Stimulated activated naive B cell treated with anti-CD40 and anti-IgM and Interleukin-4, amounts not matched to agents 10 μg/mL and 1 μg/mL and 100 μg/mL, for 72 hours (primary cell): ENCODE measurements around the gene CEP135.
"Not testable (repeated sequence)": the region's sequence is repeated elsewhere in the genome, so short reads cannot be mapped to it uniquely, and the experiment has no call there.

Experiments
- ATAC-seq, 2 donors: fragments of 150-1000 bp; cut with Tn5 transposase; replicated peaks; 2 replicates each; pipeline ENCODE4 v1.10.0; 2021; ENCODE audit warnings: moderate library complexity in 1 of 2
- DNase-seq: peaks from one replicate; pipeline ENCODE4 v3.0.0; 2021
- H3K27ac Mint-ChIP-seq: one replicate; pipeline ENCODE4 v1.8.0; 2022; ENCODE audit warnings: mild to moderate bottlenecking, mixed read lengths
- H3K27me3 Mint-ChIP-seq, 2 donors: one replicate each; pipeline ENCODE4 v1.8.0; 2022; ENCODE audit warnings: mixed read lengths in 2 of 2
- H3K36me3 Mint-ChIP-seq, 2 donors: one replicate each; pipeline ENCODE4 v1.8.0; 2022; ENCODE audit warnings: mixed read lengths in 2 of 2, mild to moderate bottlenecking in 1 of 2
- H3K4me1 Mint-ChIP-seq, 2 donors: one replicate each; pipeline ENCODE4 v1.8.0; 2022; ENCODE audit warnings: mixed read lengths in 2 of 2, mild to moderate bottlenecking in 1 of 2
- H3K4me3 Mint-ChIP-seq, 2 donors: one replicate each; pipeline ENCODE4 v1.8.0; 2022; ENCODE audit warnings: mild to moderate bottlenecking in 2 of 2, mixed read lengths in 2 of 2, moderate library complexity in 1 of 2
- H3K9me3 Mint-ChIP-seq, 2 donors: one replicate each; pipeline ENCODE4 v1.8.0; 2022; ENCODE audit warnings: mixed read lengths in 2 of 2, mild to moderate bottlenecking in 1 of 2

CEP135 gene

DNA sequence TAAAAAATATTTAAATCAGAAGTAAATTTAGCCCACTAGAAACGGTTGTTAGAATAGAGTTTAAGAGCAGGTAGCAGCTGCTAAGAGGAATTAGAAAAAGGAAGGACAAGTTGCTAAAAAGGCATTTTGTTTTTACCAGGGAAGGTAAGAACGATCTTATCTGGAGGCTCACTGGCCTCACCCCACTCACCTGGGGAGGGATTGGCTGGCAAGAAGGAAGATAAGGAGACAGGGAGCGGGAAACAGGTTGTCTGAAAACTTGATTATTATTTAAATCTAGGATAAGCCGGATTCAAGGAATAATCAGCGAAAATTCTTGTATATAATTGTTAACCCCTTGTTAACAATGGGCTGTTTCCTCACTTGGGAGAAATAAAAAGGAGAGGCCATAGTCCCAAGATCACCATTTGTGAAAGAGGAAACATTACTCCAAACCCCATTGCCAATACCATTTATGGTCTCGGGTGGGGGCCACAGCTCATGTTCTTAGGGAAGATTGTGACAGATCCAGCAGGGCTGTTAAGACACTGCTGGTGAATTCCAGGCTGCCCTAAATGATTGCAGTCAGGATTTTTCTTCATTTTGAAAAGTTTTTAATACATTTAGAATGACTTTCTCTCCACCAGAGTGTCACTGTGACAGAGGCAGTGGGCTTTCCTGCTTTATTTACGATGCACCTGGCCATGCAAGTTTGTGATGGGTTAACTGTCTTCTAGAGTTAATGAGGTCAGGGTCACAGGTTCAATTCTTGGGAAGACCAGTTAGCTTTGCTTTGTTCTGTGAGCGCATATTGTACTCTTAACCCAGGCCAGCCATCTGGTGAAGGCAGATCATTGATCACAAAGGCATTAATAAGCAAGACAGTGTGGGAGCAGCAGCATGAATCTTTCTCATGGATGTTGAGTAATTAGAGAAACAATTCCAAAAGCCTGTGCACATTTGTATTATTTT, 106.6 kb downstream of the CEP135 start:
- Mint-ChIP-seq H3K9me3 (no peaks in the 10 kb centered on the region), H3K36me3 (no peaks in the 10 kb centered on the region), H3K4me1 (peaks cover 0 to under 1% of the 10 kb centered on the region in 2 donors), H3K27me3 (peaks cover 1 to 14% of the 10 kb centered on the region in 2 donors), H3K4me3 (no peak overlapping the region), H3K27ac (no peak overlapping the region)
- no peak for ATAC-seq
- DNase-seq = no peak

GRCh38 chr4:56055991-56056390, 107.2 kb downstream of the CEP135 start:
- no peaks in the 10 kb centered on the region for H3K4me1 Mint-ChIP-seq
- peaks cover 0 to 10% of the 10 kb centered on the region in 2 donors for H3K27me3 Mint-ChIP-seq
- no peak for DNase-seq
- no peak overlapping the region for H3K4me3 Mint-ChIP-seq
- H3K27ac Mint-ChIP-seq = no peak overlapping the region
- no peaks in the 10 kb centered on the region for H3K36me3 Mint-ChIP-seq
- H3K9me3 Mint-ChIP-seq = no peaks in the 10 kb centered on the region
- ATAC-seq = no peak

GRCh38 chr4:56058555-56058954, 109.8 kb downstream of the CEP135 start:
- ATAC-seq = no peak
- no peaks in the 10 kb centered on the region for H3K36me3 Mint-ChIP-seq
- H3K4me3 Mint-ChIP-seq = no peak overlapping the region
- no peaks in the 10 kb centered on the region for H3K4me1 Mint-ChIP-seq
- H3K27me3 Mint-ChIP-seq = peaks cover 0 to 8% of the 10 kb centered on the region in 2 donors
- no peak for DNase-seq
- H3K27ac Mint-ChIP-seq = no peak overlapping the region
- no peaks in the 10 kb centered on the region for H3K9me3 Mint-ChIP-seq

GRCh38 chr4:56060036-56060435, 111.3 kb downstream of the CEP135 start:
- ATAC-seq (no peak), DNase-seq (no peak)
- Mint-ChIP-seq H3K4me3 (no peak overlapping the region), H3K4me1 (no peaks in the 10 kb centered on the region), H3K27me3 (peaks cover 0 to 4% of the 10 kb centered on the region in 2 donors), H3K36me3 (no peaks in the 10 kb centered on the region), H3K9me3 (no peaks in the 10 kb centered on the region), H3K27ac (no peak overlapping the region)

DNA sequence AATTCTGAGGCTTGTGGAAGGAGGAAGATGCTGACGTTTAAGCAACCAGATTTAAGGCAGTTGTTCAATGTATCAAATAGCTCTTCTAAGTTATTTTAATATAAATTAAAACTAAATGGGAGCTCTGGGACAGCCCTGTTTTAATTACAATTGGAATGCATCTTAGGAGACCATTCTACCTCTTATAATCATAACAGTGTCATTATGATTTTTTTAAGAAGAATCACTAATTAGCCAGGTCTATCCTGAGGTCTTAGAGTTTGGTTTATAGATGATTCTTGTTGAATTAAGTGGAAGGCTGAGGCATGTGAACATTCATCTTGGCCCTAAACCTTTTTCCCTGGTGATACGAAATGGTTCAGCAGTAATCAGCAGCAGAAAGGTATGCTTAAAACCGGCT, 113.4 kb downstream of the CEP135 start:
- ATAC-seq = no peak
- peaks cover 0 to 3% of the 10 kb centered on the region in 2 donors for H3K27me3 Mint-ChIP-seq

DNA sequence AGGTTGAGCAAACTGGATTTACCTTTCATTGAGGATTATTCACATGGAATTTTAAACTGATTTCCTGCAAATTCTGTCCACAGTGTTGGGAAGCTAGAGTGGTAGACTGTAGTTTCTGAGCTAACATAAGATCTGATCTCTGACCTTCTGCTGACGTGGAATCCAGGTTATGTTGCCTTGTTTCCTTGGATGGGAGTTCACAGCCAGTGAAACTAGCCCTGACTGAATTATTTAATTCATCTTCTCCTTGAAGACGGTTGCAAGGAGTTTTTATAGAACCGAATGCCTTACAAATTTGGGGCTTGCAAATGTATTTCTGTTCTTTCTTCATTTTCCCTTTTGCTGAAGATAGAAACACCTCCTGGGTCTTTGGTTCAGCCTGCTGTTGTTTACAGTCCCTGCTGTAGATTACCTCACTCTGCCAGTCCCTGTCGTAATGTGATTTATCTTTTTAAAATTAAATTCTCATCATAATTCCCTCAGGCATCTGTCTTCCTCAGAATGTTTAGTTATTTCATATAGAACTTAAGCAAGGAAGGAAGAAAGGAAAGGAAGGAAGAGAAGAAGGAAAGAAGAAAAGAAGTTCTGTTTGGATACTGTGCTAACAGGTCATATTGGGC, 113.9 kb downstream of the CEP135 start:
- Mint-ChIP-seq H3K4me1 (no peaks in the 10 kb centered on the region), H3K27ac (no peak overlapping the region), H3K36me3 (no peaks in the 10 kb centered on the region), H3K9me3 (no peaks in the 10 kb centered on the region), H3K27me3 (peaks cover 0 to 3% of the 10 kb centered on the region in 2 donors), H3K4me3 (no peak overlapping the region)
- no peak for DNase-seq
- ATAC-seq = no peak

More for the DNA sequence above, 113.4 kb downstream of the CEP135 start:
- no peak overlapping the region for H3K4me3 Mint-ChIP-seq
- H3K4me1 Mint-ChIP-seq = no peaks in the 10 kb centered on the region
- H3K27ac Mint-ChIP-seq = no peak overlapping the region
- H3K36me3 Mint-ChIP-seq = no peaks in the 10 kb centered on the region
- H3K9me3 Mint-ChIP-seq = no peaks in the 10 kb centered on the region
- no peak for DNase-seq

- ATAC-seq = no peak
- Mint-ChIP-seq H3K27me3 (peaks cover 0 to 6% of the 10 kb centered on the region in 2 donors), H3K36me3 (no peaks in the 10 kb centered on the region), H3K4me3 (no peak overlapping the region), H3K4me1 (no peaks in the 10 kb centered on the region), H3K9me3 (no peaks in the 10 kb centered on the region), H3K27ac (no peak overlapping the region)
- DNase-seq = no peak
Observed at GRCh38 chr4:56066493-56066892, 117.7 kb downstream of the CEP135 start.

GRCh38 chr4:56067826-56068225, 119.1 kb downstream of the CEP135 start:
- no peak overlapping the region for H3K27ac Mint-ChIP-seq
- no peaks in the 10 kb centered on the region for H3K36me3 Mint-ChIP-seq
- no peaks in the 10 kb centered on the region for H3K9me3 Mint-ChIP-seq
- no peaks in the 10 kb centered on the region for H3K4me1 Mint-ChIP-seq
- ATAC-seq = no peak
- H3K27me3 Mint-ChIP-seq = peaks cover 0 to 6% of the 10 kb centered on the region in 2 donors
- no peak overlapping the region for H3K4me3 Mint-ChIP-seq
- no peak for DNase-seq

DNA sequence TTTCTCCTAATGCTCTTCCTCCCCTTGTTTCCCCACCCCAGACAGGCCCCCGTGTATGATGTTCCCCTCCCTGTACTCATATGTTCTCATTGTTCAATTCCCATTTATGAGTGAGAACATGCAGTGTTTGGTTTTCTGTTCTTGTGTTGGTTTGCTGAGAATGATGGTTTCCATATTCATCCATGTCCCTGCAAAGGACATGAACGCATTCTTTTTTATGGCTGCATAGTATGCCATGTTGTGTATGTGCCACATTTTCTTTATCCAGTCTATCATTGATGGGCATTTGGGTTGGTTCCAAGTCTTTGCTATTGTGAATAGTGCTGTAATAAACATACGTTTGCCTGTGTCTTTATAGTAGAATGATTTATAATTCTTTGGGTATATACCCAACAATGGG, 124.0 kb downstream of the CEP135 start:
- H3K27ac Mint-ChIP-seq, DNase-seq, H3K27me3 Mint-ChIP-seq, H3K36me3 Mint-ChIP-seq, H3K4me1 Mint-ChIP-seq, H3K4me3 Mint-ChIP-seq, ATAC-seq: not testable (repeated sequence)
- H3K9me3 Mint-ChIP-seq = peaks cover 9 to 12% of the 10 kb centered on the region in 2 donors

GRCh38 chr4:56077676-56078075, 128.9 kb downstream of the CEP135 start:
- Mint-ChIP-seq H3K27ac (no peak overlapping the region), H3K4me1 (no peaks in the 10 kb centered on the region), H3K36me3 (no peaks in the 10 kb centered on the region), H3K9me3 (peaks cover 12 to 13% of the 10 kb centered on the region in 2 donors), H3K27me3 (no peaks in the 10 kb centered on the region), H3K4me3 (no peak overlapping the region)
- no peak for ATAC-seq
- DNase-seq = no peak

DNA sequence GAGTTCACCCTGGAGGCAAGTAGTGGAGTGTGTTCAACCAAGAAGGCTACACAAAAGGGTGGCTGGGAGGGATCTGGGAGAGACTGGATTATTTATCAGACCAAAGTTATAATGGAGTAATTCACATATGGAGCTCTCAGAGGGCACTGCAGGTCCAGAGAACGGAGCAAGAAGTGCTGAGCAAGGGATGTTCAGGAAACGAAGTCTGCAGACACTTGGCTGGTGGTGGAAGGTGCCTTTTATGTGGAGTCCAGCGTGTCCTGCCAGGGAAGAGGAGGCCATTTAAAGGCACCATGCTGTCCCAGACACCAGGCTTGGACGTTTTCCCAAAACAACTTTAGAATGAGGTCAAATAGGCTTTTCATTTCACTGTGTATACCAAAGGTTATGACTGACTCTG, 130.1 kb downstream of the CEP135 start:
- Mint-ChIP-seq H3K27ac (no peak overlapping the region), H3K27me3 (no peaks in the 10 kb centered on the region), H3K4me1 (no peaks in the 10 kb centered on the region), H3K9me3 (peaks cover 10% of the 10 kb centered on the region in 2 donors), H3K36me3 (no peaks in the 10 kb centered on the region), H3K4me3 (no peak overlapping the region)
- DNase-seq (no peak), ATAC-seq (no peak)

DNA sequence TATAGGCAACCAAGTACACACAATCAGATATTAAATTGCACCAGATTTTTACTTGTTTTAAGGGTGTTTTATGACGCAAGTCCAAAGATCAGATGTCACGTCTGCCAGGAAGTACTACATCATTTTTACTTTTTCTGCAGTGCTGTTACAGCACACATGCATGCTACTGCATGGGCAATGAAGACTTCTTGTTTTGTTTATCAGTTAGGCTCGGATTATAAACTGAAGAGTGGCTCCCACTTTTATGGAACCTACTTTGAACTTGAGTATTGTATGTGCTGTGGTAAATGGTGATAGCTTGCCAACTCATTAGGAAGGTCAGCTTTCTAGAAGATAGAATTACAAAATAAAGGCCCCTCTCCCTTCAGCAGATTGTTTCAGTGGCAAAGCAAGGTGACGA, 131.6 kb downstream of the CEP135 start:
- no peak overlapping the region for H3K4me3 Mint-ChIP-seq
- ATAC-seq (no peak), DNase-seq (no peak)
- no peaks in the 10 kb centered on the region for H3K36me3 Mint-ChIP-seq
- H3K4me1 Mint-ChIP-seq = no peaks in the 10 kb centered on the region
- no peak overlapping the region for H3K27ac Mint-ChIP-seq
- H3K9me3 Mint-ChIP-seq = peaks cover 10% of the 10 kb centered on the region in 2 donors
- no peaks in the 10 kb centered on the region for H3K27me3 Mint-ChIP-seq

DNA sequence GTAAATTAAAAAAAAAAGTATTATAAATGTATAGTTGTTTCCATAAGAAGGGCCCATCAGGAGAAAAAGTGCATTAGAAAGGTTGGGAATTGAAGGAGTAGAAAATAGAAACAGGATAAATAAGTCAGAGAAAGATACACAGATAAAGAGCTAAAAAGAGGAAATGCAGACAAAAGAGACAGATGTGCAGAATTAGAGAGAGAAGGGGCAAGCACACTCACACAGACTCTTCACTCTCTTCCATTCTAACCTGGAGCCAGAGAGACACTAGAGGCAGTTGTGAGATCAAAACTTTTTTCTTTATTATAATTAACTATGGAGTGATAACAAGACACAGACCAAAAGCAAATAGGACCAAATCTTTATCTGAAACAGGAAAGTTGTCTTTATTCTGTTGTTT, 134.1 kb downstream of the CEP135 start:
- no peak overlapping the region for H3K4me3 Mint-ChIP-seq
- no peaks in the 10 kb centered on the region for H3K27me3 Mint-ChIP-seq
- ATAC-seq = no peak
- peaks cover under 1 to 3% of the 10 kb centered on the region in 2 donors for H3K9me3 Mint-ChIP-seq
- H3K4me1 Mint-ChIP-seq = no peaks in the 10 kb centered on the region
- no peak for DNase-seq
- no peaks in the 10 kb centered on the region for H3K36me3 Mint-ChIP-seq
- H3K27ac Mint-ChIP-seq = no peak overlapping the region
